NB4 (cell line): ENCODE measurements around the gene RDH5.

Experiments used
- DNase-seq: peaks from one replicate; pipeline ENCODE4 v3.0.0; 2010; ENCODE audit warnings: low read depth
- H3K4me3 ChIP-seq: one replicate; pipeline ENCODE4 v1.5.1; 2011; ENCODE audit warnings: mild to moderate bottlenecking, low read depth, low read length, moderate library complexity
- MAX ChIP-seq: IDR thresholded peaks from 2 replicates; pipeline ENCODE4 v1.6.1; 2011; ENCODE audit warnings: low read depth, low read length
- MYC ChIP-seq: IDR thresholded peaks from 2 replicates; pipeline ENCODE4 v1.6.1; 2011; ENCODE audit warnings: low read depth, low read length
- POLR2A ChIP-seq: IDR thresholded peaks from 2 replicates; pipeline ENCODE4 v1.6.1; 2011; ENCODE audit warnings: mild to moderate bottlenecking; ENCODE audit not compliant: insufficient read length; ENCODE audit errors: extremely low read depth
- TF ChIP-seq, protein P1 (sequence below): IDR thresholded peaks from one replicate; pipeline ENCODE4 v1.5.1; 2012; ENCODE audit warnings: low read depth, low read length

The RDH5 gene

DNA sequence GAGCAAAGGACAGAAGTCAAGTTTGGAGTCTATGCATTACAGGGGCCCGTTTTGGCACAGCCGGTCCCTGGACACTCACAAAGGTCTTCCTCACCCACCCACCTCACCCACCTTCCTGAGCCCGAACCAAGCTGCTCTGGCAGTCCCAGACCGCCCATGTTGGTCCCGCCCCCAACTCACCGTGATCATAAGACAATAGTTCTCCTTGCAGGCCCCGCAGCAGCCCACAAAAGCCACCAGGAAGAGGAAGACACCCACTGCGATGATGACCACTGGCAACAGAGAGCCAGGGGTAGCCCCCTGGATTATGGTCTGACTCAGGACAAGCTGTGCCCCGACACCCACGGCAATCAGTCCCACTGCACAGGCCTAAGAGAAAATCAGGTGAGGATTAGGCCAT, 6.8 kb downstream of the RDH5 start:
- TF ChIP-seq MYC (no peak), MAX (no peak), POLR2A (no peak)
- TF ChIP-seq, protein P1, sequence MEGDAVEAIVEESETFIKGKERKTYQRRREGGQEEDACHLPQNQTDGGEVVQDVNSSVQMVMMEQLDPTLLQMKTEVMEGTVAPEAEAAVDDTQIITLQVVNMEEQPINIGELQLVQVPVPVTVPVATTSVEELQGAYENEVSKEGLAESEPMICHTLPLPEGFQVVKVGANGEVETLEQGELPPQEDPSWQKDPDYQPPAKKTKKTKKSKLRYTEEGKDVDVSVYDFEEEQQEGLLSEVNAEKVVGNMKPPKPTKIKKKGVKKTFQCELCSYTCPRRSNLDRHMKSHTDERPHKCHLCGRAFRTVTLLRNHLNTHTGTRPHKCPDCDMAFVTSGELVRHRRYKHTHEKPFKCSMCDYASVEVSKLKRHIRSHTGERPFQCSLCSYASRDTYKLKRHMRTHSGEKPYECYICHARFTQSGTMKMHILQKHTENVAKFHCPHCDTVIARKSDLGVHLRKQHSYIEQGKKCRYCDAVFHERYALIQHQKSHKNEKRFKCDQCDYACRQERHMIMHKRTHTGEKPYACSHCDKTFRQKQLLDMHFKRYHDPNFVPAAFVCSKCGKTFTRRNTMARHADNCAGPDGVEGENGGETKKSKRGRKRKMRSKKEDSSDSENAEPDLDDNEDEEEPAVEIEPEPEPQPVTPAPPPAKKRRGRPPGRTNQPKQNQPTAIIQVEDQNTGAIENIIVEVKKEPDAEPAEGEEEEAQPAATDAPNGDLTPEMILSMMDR: no peak
- DNase-seq: peak; percentile 46
- peak overlapping the region; percentile 67 for H3K4me3 ChIP-seq

- TF ChIP-seq, protein P1: no peak
- TF ChIP-seq POLR2A (no peak), MAX (no peak), MYC (no peak)
Measured at GRCh38 chr12:55727643-55728185, 7.5 kb downstream of the RDH5 start.

DNA sequence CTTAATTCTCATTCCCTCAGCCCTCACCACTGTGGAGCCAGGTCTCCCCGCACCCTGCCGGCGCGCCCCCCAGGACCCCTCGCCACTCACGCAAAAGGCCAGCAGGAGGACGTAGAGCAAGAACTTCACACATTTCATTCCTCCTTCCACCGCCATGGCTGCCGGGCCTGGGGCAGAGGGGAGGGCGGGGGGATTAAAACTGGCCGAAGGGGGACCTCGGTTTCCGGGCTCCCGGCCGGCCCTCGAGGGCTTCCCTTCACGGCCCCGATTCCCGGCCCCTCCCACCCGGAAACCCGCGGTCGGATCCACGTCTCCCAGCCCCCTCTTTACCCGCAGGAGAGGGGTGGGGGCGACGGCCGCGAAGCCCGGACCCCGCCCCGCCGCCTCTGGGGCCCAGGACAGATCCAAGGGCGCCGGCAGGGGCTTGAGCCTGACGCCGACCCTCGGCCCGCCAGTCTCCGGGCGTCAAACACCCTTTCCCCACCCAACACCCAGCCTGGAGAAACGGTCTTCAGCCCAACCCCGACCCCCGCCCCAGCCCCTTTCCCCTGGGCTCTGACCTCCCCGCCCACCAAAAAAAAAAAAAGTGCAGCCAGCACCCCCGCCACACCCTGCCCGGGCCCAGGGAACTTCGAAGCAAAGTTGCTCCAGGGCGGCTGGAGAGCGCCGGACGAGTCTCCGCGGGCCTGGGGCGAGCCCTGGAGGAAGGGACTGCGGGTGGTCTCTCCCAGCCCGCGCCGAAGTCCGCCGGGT, 8.2 kb downstream of the RDH5 start:
- peak overlapping the region; percentile 67 for H3K4me3 ChIP-seq
- DNase-seq: peak; percentile 75
- TF ChIP-seq, protein P1: no peak
- TF ChIP-seq MYC (no peak), POLR2A (no peak), MAX (no peak)

More at GRCh38 chr12:55727643-55728185, 7.5 kb downstream of the RDH5 start:
- DNase-seq: peak; percentile 51
- H3K4me3 ChIP-seq: peak overlapping the region; percentile 67

GRCh38 chr12:55728939-55729818, 9.0 kb downstream of the RDH5 start, which contains the start of gene CD63:
Gene CD63 (minus strand): TSS chr12:55729009. CDS start chr12:55728341, 668 bp downstream.
- peak within 1 kb of the TSS; percentile 75 for H3K4me3 ChIP-seq
- peak; percentile 96 for TF ChIP-seq MAX
- peak; percentile 50 for TF ChIP-seq POLR2A
- peak; percentile 95 for TF ChIP-seq MYC
- TF ChIP-seq, protein P1: no peak
- peak; percentile 95 for DNase-seq

GRCh38 chr12:55729819-55730818, 9.9 kb downstream of the RDH5 start:
- TF ChIP-seq, protein P1: peak; percentile 42
- no peak for TF ChIP-seq POLR2A
- peak; percentile 77 for TF ChIP-seq MAX
- TF ChIP-seq MYC: peak; percentile 85
- H3K4me3 ChIP-seq: peak overlapping the region; percentile 75
- peak; percentile 89 for DNase-seq
